ENCODE data around the gene SHISAL1. TPM values are rescaled to one million over a fixed set of nuclear protein-coding genes. Genes with fewer than 3 reads are reported as not detected.

Gene SHISAL1
- total RNA-seq, 6 experiments from 2014 or later, result not detected

- no peaks in the 10 kb centered on the region for H3K4me1 Mint-ChIP-seq (ENCODE audit: low read depth)
- DNase-seq, result peak; percentile 4
- no peaks in the 10 kb centered on the region for H3K36me3 Mint-ChIP-seq (ENCODE audit: low read depth)
- peaks cover 18% of the 10 kb centered on the region for H3K27me3 Mint-ChIP-seq (ENCODE audit: insufficient read depth)
- no peak overlapping the region for H3K4me3 Mint-ChIP-seq
- no peak for TF ChIP-seq CTCF (IDR thresholded peaks at IDR 0.05)
- peaks cover 4% of the 10 kb centered on the region for H3K9me3 Mint-ChIP-seq
- H3K27ac Mint-ChIP-seq, result no peak overlapping the region
Measured at GRCh38 chr22:44224166-44224565, 88.6 kb downstream of the SHISAL1 start.

DNA sequence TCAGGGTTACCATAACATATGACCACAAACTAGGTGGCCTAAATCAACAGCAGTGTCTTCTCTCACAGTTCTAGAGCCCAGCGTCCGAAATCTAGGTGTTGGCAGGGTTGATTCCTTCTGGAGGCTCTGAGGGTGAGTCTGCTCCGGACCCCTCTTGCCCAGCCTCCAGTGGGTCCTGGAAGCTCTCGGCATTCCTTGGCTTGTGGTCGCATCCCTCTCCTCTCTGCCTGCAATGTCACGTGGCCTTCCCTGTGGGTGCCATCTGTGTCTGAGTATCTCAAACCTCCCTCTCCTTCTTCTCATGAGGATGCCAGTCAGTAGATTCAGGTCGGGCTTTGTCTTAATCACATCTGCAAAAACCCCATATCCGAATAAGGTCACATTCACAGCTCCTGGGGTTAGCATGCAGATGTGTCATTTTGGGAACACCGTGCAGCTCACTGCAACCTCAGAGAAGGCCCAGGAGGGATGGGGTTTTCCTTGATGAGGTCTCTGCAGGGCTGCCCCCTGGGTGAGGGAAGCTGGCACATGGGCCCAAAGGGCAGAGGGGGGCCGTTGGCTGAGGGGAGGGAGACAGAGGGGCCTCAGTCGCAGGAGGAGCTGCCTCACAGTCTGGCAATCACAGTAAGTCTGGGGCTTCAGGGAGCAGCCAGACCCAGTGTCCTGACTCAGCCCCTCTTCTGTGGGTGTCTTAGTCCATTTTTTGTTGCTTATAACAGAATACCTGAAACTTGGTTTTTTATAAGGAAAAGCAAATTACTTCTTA is 90.9 kb downstream of the SHISAL1 start:
- no peak for TF ChIP-seq CTCF (IDR thresholded peaks at IDR 0.05)
- H3K27ac Mint-ChIP-seq, result no peak overlapping the region
- DNase-seq, result no peak
- H3K4me3 Mint-ChIP-seq, result no peak overlapping the region
- H3K27me3 Mint-ChIP-seq (ENCODE audit: insufficient read depth), result peaks cover 24% of the 10 kb centered on the region
- H3K4me1 Mint-ChIP-seq (ENCODE audit: low read depth), result no peaks in the 10 kb centered on the region
- no peaks in the 10 kb centered on the region for H3K36me3 Mint-ChIP-seq (ENCODE audit: low read depth)
- H3K9me3 Mint-ChIP-seq, result no peaks in the 10 kb centered on the region

DNA sequence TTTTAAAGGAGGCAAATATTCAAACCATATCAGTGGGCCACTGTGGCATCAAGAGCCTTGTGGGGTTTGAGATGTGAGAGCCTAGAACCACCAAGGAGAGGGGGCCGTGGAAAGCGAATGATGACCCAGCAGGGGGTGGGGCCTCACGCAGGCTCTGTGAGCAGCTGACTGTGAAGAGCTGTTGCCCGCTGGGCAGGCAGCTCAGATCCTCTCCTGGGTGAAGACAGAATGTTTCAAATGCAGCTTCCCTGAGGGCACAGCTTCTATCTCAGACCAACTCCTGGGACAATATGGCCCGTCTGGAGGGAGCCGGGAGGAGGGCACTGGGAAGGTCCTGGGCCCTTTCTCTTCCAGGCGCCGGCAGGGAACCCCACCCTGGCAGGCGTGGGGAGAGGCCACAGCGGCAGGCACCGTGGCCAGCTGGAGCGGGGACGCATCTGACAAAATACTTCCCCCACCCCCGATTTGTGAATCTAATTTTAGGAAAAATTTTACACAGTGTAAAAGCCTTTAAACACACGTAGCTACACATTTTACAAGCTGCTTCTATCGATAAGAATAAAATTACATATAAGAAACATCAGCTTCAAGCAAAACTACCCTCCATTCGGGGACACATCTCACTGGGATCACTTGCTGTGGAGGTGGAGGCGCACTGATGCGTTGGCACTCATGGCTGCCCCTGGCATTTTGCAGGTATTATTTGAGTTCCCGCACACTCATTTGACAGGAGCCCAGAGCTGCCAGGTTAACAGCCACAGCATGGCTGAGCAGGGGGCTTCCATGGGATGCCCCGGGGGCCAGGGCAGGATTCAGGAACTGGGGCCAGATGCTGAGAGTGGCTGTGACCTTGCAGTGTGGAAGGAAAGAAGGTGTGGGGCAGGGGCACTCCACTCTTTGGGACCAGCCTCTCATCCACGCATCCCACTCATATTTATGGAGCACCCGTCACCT is 91.7 kb downstream of the SHISAL1 start:
- Mint-ChIP-seq H3K27me3 (ENCODE audit: insufficient read depth) (peaks cover 28% of the 10 kb centered on the region), H3K4me3 (no peak overlapping the region), H3K27ac (no peak overlapping the region), H3K36me3 (ENCODE audit: low read depth) (no peaks in the 10 kb centered on the region), H3K9me3 (no peaks in the 10 kb centered on the region), H3K4me1 (ENCODE audit: low read depth) (no peaks in the 10 kb centered on the region)
- no peak for TF ChIP-seq CTCF (IDR thresholded peaks at IDR 0.05)
- DNase-seq, result no peak

GRCh38 chr22:44219101-44219870 is 93.5 kb downstream of the SHISAL1 start:
- no peak overlapping the region for H3K4me3 Mint-ChIP-seq
- no peaks in the 10 kb centered on the region for H3K36me3 Mint-ChIP-seq (ENCODE audit: low read depth)
- H3K27ac Mint-ChIP-seq, result no peak overlapping the region
- H3K9me3 Mint-ChIP-seq, result no peaks in the 10 kb centered on the region
- DNase-seq, result no peak
- no peaks in the 10 kb centered on the region for H3K4me1 Mint-ChIP-seq (ENCODE audit: low read depth)
- H3K27me3 Mint-ChIP-seq (ENCODE audit: insufficient read depth), result peaks cover 25% of the 10 kb centered on the region
- TF ChIP-seq CTCF (IDR thresholded peaks at IDR 0.05), result no peak

DNA sequence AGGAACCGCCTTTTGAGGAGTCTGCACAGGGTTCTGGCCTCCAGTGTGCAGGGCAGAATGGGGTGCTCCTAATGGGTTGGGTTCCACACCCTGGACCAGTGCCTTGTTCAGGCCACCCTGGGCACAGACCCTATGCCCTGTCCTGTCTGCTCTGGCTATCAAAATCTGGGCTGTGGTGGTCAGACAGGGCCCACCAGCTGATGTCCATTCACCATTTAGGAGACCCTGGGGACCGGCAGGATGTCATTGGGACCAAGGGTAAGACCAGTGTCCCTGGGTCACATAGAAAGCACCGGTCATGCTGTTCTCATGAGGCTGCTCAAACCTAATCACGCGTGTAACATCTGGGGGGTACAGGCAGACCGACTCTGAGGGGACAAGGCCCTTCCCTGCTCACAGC is 94.7 kb downstream of the SHISAL1 start:
- no peaks in the 10 kb centered on the region for H3K36me3 Mint-ChIP-seq (ENCODE audit: low read depth)
- TF ChIP-seq CTCF (IDR thresholded peaks at IDR 0.05), result no peak
- peaks cover 21% of the 10 kb centered on the region for H3K27me3 Mint-ChIP-seq (ENCODE audit: insufficient read depth)
- H3K27ac Mint-ChIP-seq, result no peak overlapping the region
- H3K4me3 Mint-ChIP-seq, result no peak overlapping the region
- H3K4me1 Mint-ChIP-seq (ENCODE audit: low read depth), result no peaks in the 10 kb centered on the region
- DNase-seq, result no peak
- no peaks in the 10 kb centered on the region for H3K9me3 Mint-ChIP-seq

All from HFFc6 (cell line).